ENCODE measurements around the gene ZNF565. TPM values are rescaled to one million over a fixed set of nuclear protein-coding genes. Genes with fewer than 3 reads are reported as not detected.

ZNF565 gene
- total and polyA plus RNA-seq, 2 of the 13 experiments (the other 11 are each of a cell fraction or from before 2014, with no cell fraction given), result 1.8 to 5.2 TPM

GRCh38 chr19:36256064-36256463 is 41.6 kb upstream of the ZNF565 start:
- Histone ChIP-seq H3K4me1 (ENCODE audit: insufficient read depth, low read length) (no peaks in the 10 kb centered on the region), H3K36me3 (replicated peaks in 1 of 2; ENCODE audit: control insufficient read depth in 1 of 2, insufficient read depth in 2 of 2, low read length in 2 of 2) (no peaks in the 10 kb centered on the region), H2AFZ (ENCODE audit: low read length) (no peak overlapping the region), H3K4me3 (replicated peaks in 1 of 3; ENCODE audit: insufficient read depth in 1 of 3, low read depth in 2 of 3, low read length in 3 of 3) (no peak overlapping the region), H3K27ac (ENCODE audit: extremely low read length, insufficient read depth, low read length) (no peak overlapping the region), H3K9ac (ENCODE audit: insufficient read depth, low read depth, low read length) (no peak overlapping the region), H3K79me2 (ENCODE audit: insufficient read depth, low read length) (no peaks in the 10 kb centered on the region), H3K9me3 (ENCODE audit: low read length) (no peaks in the 10 kb centered on the region), H4K20me1 (ENCODE audit: insufficient read depth, low read length) (no peaks in the 10 kb centered on the region), H3K4me2 (ENCODE audit: low read depth, low read length) (no peak overlapping the region), H3K27me3 (ENCODE audit: control insufficient read depth in 1 of 2, insufficient read depth in 2 of 2, low read length in 2 of 2) (no peaks in the 10 kb centered on the region)
- TF ChIP-seq CEBPZ (IDR thresholded peaks at IDR 0.05; ENCODE audit: low read length) (no peak), FLYWCH1 (CRISPR knock-in tag; IDR thresholded peaks at IDR 0.05) (no peak), CC2D1A (CRISPR knock-in tag; IDR thresholded peaks at IDR 0.05) (no peak), MAX (IDR thresholded peaks at IDR 0.05) (no peak), XBP1 (CRISPR knock-in tag; IDR thresholded peaks at IDR 0.05) (no peak), ZNF724P (CRISPR knock-in tag; IDR thresholded peaks at IDR 0.05; ENCODE audit: borderline replicate concordance) (no peak), ZNF740 (CRISPR knock-in tag; IDR thresholded peaks at IDR 0.05) (no peak), RARA (CRISPR knock-in tag; IDR thresholded peaks at IDR 0.05) (no peak), ZSCAN30 (CRISPR knock-in tag; IDR thresholded peaks at IDR 0.05) (no peak), ZNF772 (CRISPR knock-in tag; IDR thresholded peaks at IDR 0.05) (no peak), SYNCRIP (IDR thresholded peaks at IDR 0.05; ENCODE audit: insufficient read depth, low read depth, low read length) (no peak), ZNF30 (CRISPR knock-in tag; IDR thresholded peaks at IDR 0.05) (no peak), NFAT5 (CRISPR knock-in tag; IDR thresholded peaks at IDR 0.05) (no peak)
- no TSS peak for BruUV-seq (replicated peaks)
- no peak for FAIRE-seq
- ATAC-seq, result no peak
- in situ Hi-C loops (cut with HindIII; ENCODE audit: extremely low pct_ligation_motif_present, low pct_unique_long_range_greater_than_20kb) (no loop called here), intact Hi-C loops (cut with micrococcal nuclease; ENCODE audit: unreplicated experiment) (no loop called here)
- WGBS (ENCODE audit: low lambda C conversion rate), result 55% methylated on average over 13 of the region's 15 CpGs
- CTCF ChIA-PET (ENCODE audit: low intra/inter-chr PET ratio, low total read pairs), result no interaction called here
- no peak for DNase-seq (ENCODE audit: low spot score)
- POLR2A ChIA-PET, result no interaction called here

Measured in HepG2 (cell line).